Measurements from ENCODE around the gene EPS8.

EPS8 gene

GRCh38 chr12:15717940-15718567 lies 71.1 kb downstream of the EPS8 start:
- no peak for DNase-seq (ENCODE audit: low spot score)

- DNase-seq (ENCODE audit: low spot score): no peak
Measured at GRCh38 chr12:15716581-15716980, 72.6 kb downstream of the EPS8 start.

- DNase-seq (ENCODE audit: low spot score): no peak
Measured at GRCh38 chr12:15714256-15714655, 74.9 kb downstream of the EPS8 start.

GRCh38 chr12:15712823-15713660 lies 76.1 kb downstream of the EPS8 start:
- no peak for DNase-seq (ENCODE audit: low spot score)

- DNase-seq (ENCODE audit: low spot score): no peak
Measured at GRCh38 chr12:15712160-15712559, 77.0 kb downstream of the EPS8 start.

- no peak for DNase-seq (ENCODE audit: low spot score)
Measured at GRCh38 chr12:15710860-15711510, 78.2 kb downstream of the EPS8 start.

GRCh38 chr12:15709551-15709950 lies 79.6 kb downstream of the EPS8 start:
- DNase-seq (ENCODE audit: low spot score): no peak

GRCh38 chr12:15708396-15709076 lies 80.7 kb downstream of the EPS8 start:
- no peak for DNase-seq (ENCODE audit: low spot score)

GRCh38 chr12:15707516-15708199 lies 81.5 kb downstream of the EPS8 start:
- no peak for DNase-seq (ENCODE audit: low spot score)

- no peak for DNase-seq (ENCODE audit: low spot score)
Measured at GRCh38 chr12:15706010-15706676, 83.0 kb downstream of the EPS8 start.

- no peak for DNase-seq (ENCODE audit: low spot score)
Measured at GRCh38 chr12:15705606-15706005, 83.6 kb downstream of the EPS8 start.

GRCh38 chr12:15702276-15702675 lies 86.9 kb downstream of the EPS8 start:
- DNase-seq (ENCODE audit: low spot score): no peak

GRCh38 chr12:15701631-15702156 lies 87.5 kb downstream of the EPS8 start:
- DNase-seq (ENCODE audit: low spot score): no peak

GRCh38 chr12:15701206-15701605 lies 88.0 kb downstream of the EPS8 start:
- no peak for DNase-seq (ENCODE audit: low spot score)

GRCh38 chr12:15700595-15700994 lies 88.6 kb downstream of the EPS8 start:
- DNase-seq (ENCODE audit: low spot score): no peak

GRCh38 chr12:15699886-15700285 lies 89.3 kb downstream of the EPS8 start:
- DNase-seq (ENCODE audit: low spot score): no peak

- DNase-seq (ENCODE audit: low spot score): no peak
Measured at GRCh38 chr12:15698377-15698871, 90.8 kb downstream of the EPS8 start.

- DNase-seq (ENCODE audit: low spot score): no peak
Measured at GRCh38 chr12:15697201-15697600, 92.0 kb downstream of the EPS8 start.

GRCh38 chr12:15693228-15693911 lies 95.8 kb downstream of the EPS8 start:
- no peak for DNase-seq (ENCODE audit: low spot score)

GRCh38 chr12:15691388-15691787 lies 97.8 kb downstream of the EPS8 start:
- DNase-seq (ENCODE audit: low spot score): no peak

Data from NAMALWA (cell line).